ENCODE measurements around the gene CHPT1. TPM values are rescaled to one million over a fixed set of nuclear protein-coding genes. Genes with fewer than 3 reads are reported as not detected.

Gene CHPT1
- total and polyA plus RNA-seq, 2 donors = 12.8 to 34.4 TPM

DNA sequence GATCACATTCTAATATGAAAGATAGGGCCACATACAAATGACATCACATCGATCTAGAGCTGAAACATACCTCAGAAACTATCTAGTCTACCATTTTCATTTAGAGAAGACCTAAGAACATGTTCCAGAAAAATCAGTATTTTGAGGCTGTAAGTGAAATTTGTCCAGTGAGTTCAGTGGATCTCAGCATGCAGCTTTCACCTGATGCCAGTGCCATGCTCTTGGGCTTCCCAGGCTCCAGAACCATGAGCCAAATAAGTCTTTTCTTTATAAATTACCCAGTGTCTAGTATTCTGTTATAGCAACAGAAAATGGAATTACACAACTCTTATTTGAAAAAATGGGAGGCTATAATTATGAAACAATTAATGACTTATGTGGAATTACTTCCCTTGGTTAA is 9.0 kb downstream of the CHPT1 start:
- H3K36me3 ChIP-seq (ENCODE audit: control insufficient read depth in 2 of 2, insufficient read depth in 2 of 2, low read length in 1 of 2) = no peaks in the 10 kb centered on the region
- H3K27me3 ChIP-seq (ENCODE audit: control insufficient read depth in 2 of 2, insufficient read depth in 1 of 2, low read length in 1 of 2) = no peaks in the 10 kb centered on the region
- no peak overlapping the region for H3K4me3 ChIP-seq (ENCODE audit: low read length in 2 of 2)
- no peak for DNase-seq (ENCODE audit: low read depth in 6 of 9, low spot score in 9 of 9)
- H3K4me1 ChIP-seq (ENCODE audit: control insufficient read depth in 2 of 2, insufficient read depth in 2 of 2, low read length in 2 of 2) = peaks cover 0 to 3% of the 10 kb centered on the region in 2 donors
- WGBS = 96% methylated on average over 1 of the region's 1 CpG
- no peak overlapping the region for H3K27ac ChIP-seq (ENCODE audit: low read depth in 1 of 2, low read length in 1 of 2)
- H3K9me3 ChIP-seq (ENCODE audit: control insufficient read depth in 2 of 2, insufficient read depth in 1 of 2, low read length in 1 of 2) = no peaks in the 10 kb centered on the region

DNA sequence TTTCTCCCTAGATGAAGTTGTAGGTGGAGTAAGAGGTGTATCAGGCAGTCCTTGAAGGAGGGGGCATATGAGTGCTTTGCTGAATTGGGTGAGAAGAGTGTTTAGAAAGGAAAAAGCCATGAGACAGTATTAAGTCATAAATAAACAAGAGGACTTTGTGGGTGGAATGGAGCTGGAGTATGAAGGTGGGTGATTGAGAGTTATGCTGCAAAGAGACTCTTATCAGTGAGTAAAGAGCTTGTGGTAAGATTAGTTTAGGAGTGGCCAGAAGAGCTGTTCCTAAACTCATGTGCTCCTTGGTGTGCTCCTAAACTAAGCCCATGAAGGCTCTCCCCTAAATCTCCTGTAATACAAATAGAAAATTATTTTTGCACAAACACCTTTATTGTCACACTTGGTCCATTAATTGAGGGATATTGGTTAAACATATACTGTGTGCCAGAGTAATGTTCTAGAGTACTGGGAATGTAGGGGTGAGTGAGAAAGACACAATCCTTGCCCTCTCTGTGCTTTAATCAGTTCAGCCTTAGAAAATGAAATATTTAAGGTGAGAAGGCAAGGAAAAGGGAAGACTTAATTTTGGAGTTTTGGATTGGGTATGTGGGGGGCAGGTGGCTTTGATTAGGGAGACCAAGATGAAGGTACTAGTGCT is 9.8 kb downstream of the CHPT1 start:
- Histone ChIP-seq H3K4me3 (ENCODE audit: low read length in 2 of 2) (no peak overlapping the region), H3K27ac (ENCODE audit: low read depth in 1 of 2, low read length in 1 of 2) (no peak overlapping the region), H3K9me3 (ENCODE audit: control insufficient read depth in 2 of 2, insufficient read depth in 1 of 2, low read length in 1 of 2) (no peaks in the 10 kb centered on the region), H3K4me1 (ENCODE audit: control insufficient read depth in 2 of 2, insufficient read depth in 2 of 2, low read length in 2 of 2) (peaks cover 0 to 3% of the 10 kb centered on the region in 2 donors), H3K27me3 (ENCODE audit: control insufficient read depth in 2 of 2, insufficient read depth in 1 of 2, low read length in 1 of 2) (no peaks in the 10 kb centered on the region), H3K36me3 (ENCODE audit: control insufficient read depth in 2 of 2, insufficient read depth in 2 of 2, low read length in 1 of 2) (no peaks in the 10 kb centered on the region)
- no peak for DNase-seq (ENCODE audit: low read depth in 6 of 9, low spot score in 9 of 9)

GRCh38 chr12:101710288-101710687 is 12.8 kb downstream of the CHPT1 start:
- Histone ChIP-seq H3K36me3 (ENCODE audit: control insufficient read depth in 2 of 2, insufficient read depth in 2 of 2, low read length in 1 of 2) (no peaks in the 10 kb centered on the region), H3K4me3 (ENCODE audit: low read length in 2 of 2) (no peak overlapping the region), H3K4me1 (ENCODE audit: control insufficient read depth in 2 of 2, insufficient read depth in 2 of 2, low read length in 2 of 2) (peaks cover 0 to 3% of the 10 kb centered on the region in 2 donors), H3K27ac (ENCODE audit: low read depth in 1 of 2, low read length in 1 of 2) (no peak overlapping the region), H3K27me3 (ENCODE audit: control insufficient read depth in 2 of 2, insufficient read depth in 1 of 2, low read length in 1 of 2) (no peaks in the 10 kb centered on the region), H3K9me3 (ENCODE audit: control insufficient read depth in 2 of 2, insufficient read depth in 1 of 2, low read length in 1 of 2) (no peaks in the 10 kb centered on the region)
- WGBS = 95% methylated on average over 4 of the region's 4 CpGs
- no peak for DNase-seq (ENCODE audit: low read depth in 6 of 9, low spot score in 9 of 9)

- Histone ChIP-seq H3K9me3 (ENCODE audit: control insufficient read depth in 2 of 2, insufficient read depth in 1 of 2, low read length in 1 of 2) (no peaks in the 10 kb centered on the region), H3K36me3 (ENCODE audit: control insufficient read depth in 2 of 2, insufficient read depth in 2 of 2, low read length in 1 of 2) (no peaks in the 10 kb centered on the region), H3K27ac (ENCODE audit: low read depth in 1 of 2, low read length in 1 of 2) (no peak overlapping the region), H3K27me3 (ENCODE audit: control insufficient read depth in 2 of 2, insufficient read depth in 1 of 2, low read length in 1 of 2) (no peaks in the 10 kb centered on the region), H3K4me3 (ENCODE audit: low read length in 2 of 2) (no peak overlapping the region), H3K4me1 (ENCODE audit: control insufficient read depth in 2 of 2, insufficient read depth in 2 of 2, low read length in 2 of 2) (peaks cover 0 to 3% of the 10 kb centered on the region in 2 donors)
- WGBS = 97% methylated on average over 5 of the region's 5 CpGs
- DNase-seq (ENCODE audit: low read depth in 6 of 9, low spot score in 9 of 9) = no peak
These were observed 15.7 kb downstream of the CHPT1 start for GRCh38 chr12:101713059-101713682.

- Histone ChIP-seq H3K4me3 (ENCODE audit: low read length in 2 of 2) (no peak overlapping the region), H3K9me3 (ENCODE audit: control insufficient read depth in 2 of 2, insufficient read depth in 1 of 2, low read length in 1 of 2) (no peaks in the 10 kb centered on the region), H3K36me3 (ENCODE audit: control insufficient read depth in 2 of 2, insufficient read depth in 2 of 2, low read length in 1 of 2) (no peaks in the 10 kb centered on the region), H3K27me3 (ENCODE audit: control insufficient read depth in 2 of 2, insufficient read depth in 1 of 2, low read length in 1 of 2) (no peaks in the 10 kb centered on the region), H3K27ac (ENCODE audit: low read depth in 1 of 2, low read length in 1 of 2) (no peak overlapping the region), H3K4me1 (ENCODE audit: control insufficient read depth in 2 of 2, insufficient read depth in 2 of 2, low read length in 2 of 2) (peaks cover 0 to 3% of the 10 kb centered on the region in 2 donors)
- 99% methylated on average over 2 of the region's 2 CpGs for WGBS
- DNase-seq (ENCODE audit: low read depth in 6 of 9, low spot score in 9 of 9) = no peak
These were observed 16.5 kb downstream of the CHPT1 start for GRCh38 chr12:101713930-101714329.

DNA sequence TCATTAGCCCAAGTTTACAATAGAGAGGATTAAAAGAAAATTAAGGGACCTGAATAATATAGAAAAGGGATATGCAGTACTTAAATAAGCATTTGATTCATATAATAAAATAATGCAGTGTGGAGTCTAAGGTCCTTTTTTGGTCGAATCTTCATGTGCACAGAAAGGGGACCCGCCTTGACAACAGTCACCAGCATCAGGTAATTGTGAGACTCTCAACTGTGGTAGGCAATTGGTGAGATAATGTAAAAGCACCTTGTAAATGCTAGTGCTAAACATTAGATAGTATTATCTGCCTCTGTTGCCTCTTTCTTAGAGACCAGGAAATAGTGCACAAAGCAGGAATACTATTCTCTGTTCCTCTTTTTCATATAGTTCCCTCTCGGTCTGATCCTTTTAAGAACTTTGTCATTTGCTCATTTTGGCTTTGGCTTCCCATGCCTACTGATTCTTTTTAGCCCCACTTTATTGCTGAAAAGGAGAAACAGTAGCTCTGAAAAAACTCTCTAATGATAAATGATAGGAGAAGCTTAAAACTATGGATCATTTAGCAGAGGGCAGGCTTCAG is 17.5 kb downstream of the CHPT1 start:
- no peaks in the 10 kb centered on the region for H3K4me1 ChIP-seq (ENCODE audit: control insufficient read depth in 2 of 2, insufficient read depth in 2 of 2, low read length in 2 of 2)
- WGBS = 85% methylated on average over 3 of the region's 3 CpGs
- no peak overlapping the region for H3K4me3 ChIP-seq (ENCODE audit: low read length in 2 of 2)
- H3K9me3 ChIP-seq (ENCODE audit: control insufficient read depth in 2 of 2, insufficient read depth in 1 of 2, low read length in 1 of 2) = no peaks in the 10 kb centered on the region
- H3K27ac ChIP-seq (ENCODE audit: low read depth in 1 of 2, low read length in 1 of 2) = no peak overlapping the region
- DNase-seq (ENCODE audit: low read depth in 6 of 9, low spot score in 9 of 9) = no peak
- H3K36me3 ChIP-seq (ENCODE audit: control insufficient read depth in 2 of 2, insufficient read depth in 2 of 2, low read length in 1 of 2) = no peaks in the 10 kb centered on the region
- H3K27me3 ChIP-seq (ENCODE audit: control insufficient read depth in 2 of 2, insufficient read depth in 1 of 2, low read length in 1 of 2) = no peaks in the 10 kb centered on the region

GRCh38 chr12:101719566-101719965 is 22.1 kb downstream of the CHPT1 start:
- Histone ChIP-seq H3K36me3 (ENCODE audit: control insufficient read depth in 2 of 2, insufficient read depth in 2 of 2, low read length in 1 of 2) (no peaks in the 10 kb centered on the region), H3K4me1 (ENCODE audit: control insufficient read depth in 2 of 2, insufficient read depth in 2 of 2, low read length in 2 of 2) (no peaks in the 10 kb centered on the region), H3K9me3 (ENCODE audit: control insufficient read depth in 2 of 2, insufficient read depth in 1 of 2, low read length in 1 of 2) (no peaks in the 10 kb centered on the region), H3K27ac (ENCODE audit: low read depth in 1 of 2, low read length in 1 of 2) (no peak overlapping the region), H3K27me3 (ENCODE audit: control insufficient read depth in 2 of 2, insufficient read depth in 1 of 2, low read length in 1 of 2) (no peaks in the 10 kb centered on the region), H3K4me3 (ENCODE audit: low read length in 2 of 2) (no peak overlapping the region)
- DNase-seq (ENCODE audit: low read depth in 6 of 9, low spot score in 9 of 9) = no peak

DNA sequence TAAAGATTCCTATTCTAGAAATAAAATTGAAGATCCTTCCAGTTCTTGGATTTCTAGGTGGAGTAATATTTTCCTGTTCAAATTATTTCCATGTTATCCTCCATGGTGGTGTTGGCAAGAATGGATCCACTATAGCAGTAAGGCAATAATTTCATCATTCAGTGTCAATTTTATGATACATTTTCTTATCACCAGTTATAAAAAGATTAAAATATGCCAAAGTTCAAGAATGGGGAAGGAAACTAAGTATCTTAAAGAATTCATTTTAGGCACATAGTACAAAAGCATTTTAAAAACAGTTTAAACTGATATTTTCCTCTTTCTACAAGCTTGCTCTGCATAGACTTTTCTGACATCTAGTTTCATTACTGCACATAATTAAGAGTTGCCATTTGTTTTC is 22.7 kb downstream of the CHPT1 start:
- no peak for DNase-seq (ENCODE audit: low read depth in 6 of 9, low spot score in 9 of 9)
- Histone ChIP-seq H3K4me1 (ENCODE audit: control insufficient read depth in 2 of 2, insufficient read depth in 2 of 2, low read length in 2 of 2) (no peaks in the 10 kb centered on the region), H3K4me3 (ENCODE audit: low read length in 2 of 2) (no peak overlapping the region), H3K9me3 (ENCODE audit: control insufficient read depth in 2 of 2, insufficient read depth in 1 of 2, low read length in 1 of 2) (no peaks in the 10 kb centered on the region), H3K27me3 (ENCODE audit: control insufficient read depth in 2 of 2, insufficient read depth in 1 of 2, low read length in 1 of 2) (no peaks in the 10 kb centered on the region), H3K27ac (ENCODE audit: low read depth in 1 of 2, low read length in 1 of 2) (no peak overlapping the region), H3K36me3 (ENCODE audit: control insufficient read depth in 2 of 2, insufficient read depth in 2 of 2, low read length in 1 of 2) (no peaks in the 10 kb centered on the region)

- H3K36me3 ChIP-seq (ENCODE audit: control insufficient read depth in 2 of 2, insufficient read depth in 2 of 2, low read length in 1 of 2) = no peaks in the 10 kb centered on the region
- no peak overlapping the region for H3K27ac ChIP-seq (ENCODE audit: low read depth in 1 of 2, low read length in 1 of 2)
- H3K4me3 ChIP-seq (ENCODE audit: low read length in 2 of 2) = no peak overlapping the region
- H3K4me1 ChIP-seq (ENCODE audit: control insufficient read depth in 2 of 2, insufficient read depth in 2 of 2, low read length in 2 of 2) = no peaks in the 10 kb centered on the region
- no peaks in the 10 kb centered on the region for H3K27me3 ChIP-seq (ENCODE audit: control insufficient read depth in 2 of 2, insufficient read depth in 1 of 2, low read length in 1 of 2)
- DNase-seq (ENCODE audit: low read depth in 6 of 9, low spot score in 9 of 9) = no peak
- 98% methylated on average over 4 of the region's 4 CpGs for WGBS
- H3K9me3 ChIP-seq (ENCODE audit: control insufficient read depth in 2 of 2, insufficient read depth in 1 of 2, low read length in 1 of 2) = no peaks in the 10 kb centered on the region
These were observed 25.0 kb downstream of the CHPT1 start for GRCh38 chr12:101722392-101722791.
